ENCODE measurements around the gene BCL6B. TPM values are rescaled to one million over a fixed set of nuclear protein-coding genes. Genes with fewer than 3 reads are reported as not detected.
"Not testable (repeated sequence)": the region's sequence is repeated elsewhere in the genome, so short reads cannot be mapped to it uniquely, and the experiment has no call there.

BCL6B gene
- 1 to 10 TPM; 1.9 to 8.1 (median 3.2) TPM for total RNA-seq

- peak within 1 kb of the TSS in 3 of 4 donors; percentile 6 to 35 (median 19) for H3K4me3 ChIP-seq
- no peak for DNase-seq (ENCODE audit: low spot score in 2 of 2)
- WGBS, 2 donors = 8 to 13% methylated on average over 47 of the region's 47 CpGs
Measured at GRCh38 chr17:7022781-7023571, at the start of gene BCL6B. Gene BCL6B (plus strand): TSS chr17:7023050. CDS start chr17:7023672, 622 bp downstream.

GRCh38 chr17:6979440-6979839 lies 43.4 kb upstream of the BCL6B start:
- H3K4me1 ChIP-seq; H3K36me3 ChIP-seq; H3K27me3 ChIP-seq; H3K9me3 ChIP-seq; H3K4me3 ChIP-seq; DNase-seq (ENCODE audit: low spot score in 2 of 2); H3K27ac ChIP-seq: not testable (repeated sequence)
- 94 to 95% methylated on average over 5 of the region's 5 CpGs for WGBS, 2 donors

More at GRCh38 chr17:7022781-7023571, at the start of gene BCL6B:
- H3K27me3 ChIP-seq = peaks cover 0 to 30% of the 10 kb centered on the region in 2 donors
- no peak for TF ChIP-seq POLR2A (IDR thresholded peaks at IDR 0.05)
- H3K36me3 ChIP-seq = no peaks in the 10 kb centered on the region
- H3K9me3 ChIP-seq = no peaks in the 10 kb centered on the region
- peak within 1 kb of the TSS in 3 of 4 donors; percentile 54 to 86 (median 73) for H3K27ac ChIP-seq
- peaks cover 0 to 54% (median 13%) of the 10 kb centered on the region in 4 donors for H3K4me1 ChIP-seq

GRCh38 chr17:6981426-6981825 lies 41.4 kb upstream of the BCL6B start:
- H3K27ac ChIP-seq = no peak overlapping the region
- H3K9me3 ChIP-seq = peaks cover 0 to 7% (median 0%) of the 10 kb centered on the region in 4 donors
- no peaks in the 10 kb centered on the region for H3K36me3 ChIP-seq
- no peaks in the 10 kb centered on the region for H3K4me1 ChIP-seq
- TF ChIP-seq CTCF (IDR thresholded peaks at IDR 0.05) (no peak), POLR2A (IDR thresholded peaks at IDR 0.05) (no peak), EP300 (IDR thresholded peaks at IDR 0.05) (no peak)
- no peak overlapping the region for H3K4me3 ChIP-seq
- 61 to 67% methylated on average over 1 of the region's 1 CpG for WGBS, 2 donors
- no peaks in the 10 kb centered on the region for H3K27me3 ChIP-seq
- DNase-seq (ENCODE audit: low spot score in 2 of 2) = no peak

GRCh38 chr17:6985266-6985665 lies 37.6 kb upstream of the BCL6B start:
- no peaks in the 10 kb centered on the region for H3K4me1 ChIP-seq
- TF ChIP-seq EP300 (IDR thresholded peaks at IDR 0.05) = no peak
- TF ChIP-seq POLR2A (IDR thresholded peaks at IDR 0.05) = no peak
- no peak for TF ChIP-seq CTCF (IDR thresholded peaks at IDR 0.05)
- DNase-seq (ENCODE audit: low spot score in 2 of 2) = no peak
- peaks cover 0 to 3% (median 0%) of the 10 kb centered on the region in 3 donors for H3K36me3 ChIP-seq
- no peak overlapping the region for H3K4me3 ChIP-seq
- 56 to 62% methylated on average over 4 of the region's 4 CpGs for WGBS, 2 donors
- no peaks in the 10 kb centered on the region for H3K27me3 ChIP-seq
- H3K9me3 ChIP-seq = peaks cover 0 to 10% (median 0%) of the 10 kb centered on the region in 4 donors
- no peak overlapping the region for H3K27ac ChIP-seq

GRCh38 chr17:6986676-6987075 lies 36.2 kb upstream of the BCL6B start:
- H3K4me1 ChIP-seq = no peaks in the 10 kb centered on the region
- peaks cover 0 to 3% (median 0%) of the 10 kb centered on the region in 3 donors for H3K36me3 ChIP-seq
- 36 to 42% methylated on average over 3 of the region's 3 CpGs for WGBS, 2 donors
- no peak for TF ChIP-seq POLR2A (IDR thresholded peaks at IDR 0.05)
- TF ChIP-seq CTCF (IDR thresholded peaks at IDR 0.05) = no peak
- no peak overlapping the region for H3K27ac ChIP-seq
- no peak for DNase-seq (ENCODE audit: low spot score in 2 of 2)
- peaks cover 0 to 6% (median 0%) of the 10 kb centered on the region in 4 donors for H3K9me3 ChIP-seq
- H3K4me3 ChIP-seq = no peak overlapping the region
- H3K27me3 ChIP-seq = no peaks in the 10 kb centered on the region

- H3K36me3 ChIP-seq = peaks cover 0 to 3% (median 0%) of the 10 kb centered on the region in 3 donors
- H3K27me3 ChIP-seq = no peaks in the 10 kb centered on the region
- no peak for DNase-seq (ENCODE audit: low spot score in 2 of 2)
- H3K4me1 ChIP-seq = no peaks in the 10 kb centered on the region
- peaks cover 0 to 6% (median 0%) of the 10 kb centered on the region in 4 donors for H3K9me3 ChIP-seq
- no peak for TF ChIP-seq EP300 (IDR thresholded peaks at IDR 0.05)
- TF ChIP-seq CTCF (IDR thresholded peaks at IDR 0.05) = no peak
- no peak for TF ChIP-seq POLR2A (IDR thresholded peaks at IDR 0.05)
- 91 to 92% methylated on average over 2 of the region's 2 CpGs for WGBS, 2 donors
- no peak overlapping the region for H3K27ac ChIP-seq
- H3K4me3 ChIP-seq = no peak overlapping the region
Measured at GRCh38 chr17:6989779-6990178, 33.1 kb upstream of the BCL6B start.

GRCh38 chr17:6993613-6994056 lies 29.2 kb upstream of the BCL6B start:
- WGBS, 2 donors = 85% methylated on average over 5 of the region's 5 CpGs
- H3K9me3 ChIP-seq; H3K4me3 ChIP-seq; H3K27ac ChIP-seq; DNase-seq (ENCODE audit: low spot score in 2 of 2); H3K27me3 ChIP-seq: not testable (repeated sequence)
- Histone ChIP-seq H3K4me1 (peaks cover 0 to 15% (median 4%) of the 10 kb centered on the region in 4 donors), H3K36me3 (peaks cover 0 to 21% (median 0%) of the 10 kb centered on the region in 3 donors)
